Esophagus mucosa (tissue), 1 donor: ENCODE measurements around the gene LTBP4. TPM values are rescaled to one million over a fixed set of nuclear protein-coding genes. Genes with fewer than 3 reads are reported as not detected.

Experiments
- ATAC-seq: fragments of 200-7000 bp; cut with Tn5 transposase; one replicate; pipeline ENCODE4 v1.9.1; 2020
- total RNA-seq: library from RNA; stranded (reverse); gene quantifications from one replicate; pipeline ENCODE4 v1.2.4, GENCODE V29; 2023
- donor health status: DM: yes; HTN: yes; CAD: no.

LTBP4 gene
- total RNA-seq, 1 donor from 2014 or later = 68.1 TPM

GRCh38 chr19:40597329-40597838 lies 3.8 kb upstream of the LTBP4 start:
- no peak for ATAC-seq

- ATAC-seq = peak; percentile 48
Observed at GRCh38 chr19:40598121-40598917, 2.9 kb upstream of the LTBP4 start.

- no peak for ATAC-seq
Observed at GRCh38 chr19:40598918-40599307, 2.3 kb upstream of the LTBP4 start.

GRCh38 chr19:40599331-40599901 lies 1.8 kb upstream of the LTBP4 start:
- ATAC-seq = no peak

GRCh38 chr19:40599902-40600569 lies 1.1 kb upstream of the LTBP4 start:
- no peak for ATAC-seq

- ATAC-seq = no peak
Observed at GRCh38 chr19:40600570-40601133, 517 bp upstream of the LTBP4 start.

- no peak for ATAC-seq
Observed at GRCh38 chr19:40603071-40603388, 1.9 kb downstream of the LTBP4 start.

- peak; percentile 71 for ATAC-seq
Observed at GRCh38 chr19:40603389-40604170, 2.4 kb downstream of the LTBP4 start.

- no peak for ATAC-seq
Observed at GRCh38 chr19:40604171-40604646, 3.0 kb downstream of the LTBP4 start.

GRCh38 chr19:40604647-40605215 lies 3.6 kb downstream of the LTBP4 start:
- no peak for ATAC-seq

GRCh38 chr19:40605216-40605971 lies 4.2 kb downstream of the LTBP4 start:
- ATAC-seq = peak; percentile 59

- ATAC-seq = peak; percentile 8
Observed at GRCh38 chr19:40607311-40608239, 6.4 kb downstream of the LTBP4 start.

GRCh38 chr19:40608240-40608621 lies 7.1 kb downstream of the LTBP4 start:
- no peak for ATAC-seq

GRCh38 chr19:40608957-40609356 lies 7.8 kb downstream of the LTBP4 start:
- no peak for ATAC-seq

GRCh38 chr19:40609561-40610395 lies 8.6 kb downstream of the LTBP4 start:
- peak; percentile 63 for ATAC-seq

GRCh38 chr19:40610396-40611064 lies 9.4 kb downstream of the LTBP4 start:
- ATAC-seq = peak; percentile 16

GRCh38 chr19:40611096-40611495 lies 9.9 kb downstream of the LTBP4 start:
- peak; percentile 20 for ATAC-seq

GRCh38 chr19:40611900-40612698 lies 10.9 kb downstream of the LTBP4 start:
- no peak for ATAC-seq
